AG09309 (cell line): ENCODE data around the gene EIF2AK3.
A peak's percentile ranks its signal among the peaks of the same experiment; 100 is the strongest.

Source experiments
- DNase-seq: peaks from one replicate; pipeline ENCODE4 v3.0.0-alpha.2; 2010; ENCODE audit warnings: low read depth
- H3K4me3 ChIP-seq: 2 replicates; pipeline ENCODE4 v1.5.1; 2011; ENCODE audit warnings: mild to moderate bottlenecking, low read depth, low read length, moderate library complexity; ENCODE audit not compliant: control insufficient read depth
- TF ChIP-seq, protein P1 (sequence below): IDR thresholded peaks from 2 replicates; pipeline ENCODE4 v1.5.1; 2011; ENCODE audit warnings: mild to moderate bottlenecking, low read depth, low read length, inconsistent platforms; ENCODE audit not compliant: insufficient read depth, control insufficient read depth; ENCODE audit errors: missing control alignments

Gene EIF2AK3

DNA sequence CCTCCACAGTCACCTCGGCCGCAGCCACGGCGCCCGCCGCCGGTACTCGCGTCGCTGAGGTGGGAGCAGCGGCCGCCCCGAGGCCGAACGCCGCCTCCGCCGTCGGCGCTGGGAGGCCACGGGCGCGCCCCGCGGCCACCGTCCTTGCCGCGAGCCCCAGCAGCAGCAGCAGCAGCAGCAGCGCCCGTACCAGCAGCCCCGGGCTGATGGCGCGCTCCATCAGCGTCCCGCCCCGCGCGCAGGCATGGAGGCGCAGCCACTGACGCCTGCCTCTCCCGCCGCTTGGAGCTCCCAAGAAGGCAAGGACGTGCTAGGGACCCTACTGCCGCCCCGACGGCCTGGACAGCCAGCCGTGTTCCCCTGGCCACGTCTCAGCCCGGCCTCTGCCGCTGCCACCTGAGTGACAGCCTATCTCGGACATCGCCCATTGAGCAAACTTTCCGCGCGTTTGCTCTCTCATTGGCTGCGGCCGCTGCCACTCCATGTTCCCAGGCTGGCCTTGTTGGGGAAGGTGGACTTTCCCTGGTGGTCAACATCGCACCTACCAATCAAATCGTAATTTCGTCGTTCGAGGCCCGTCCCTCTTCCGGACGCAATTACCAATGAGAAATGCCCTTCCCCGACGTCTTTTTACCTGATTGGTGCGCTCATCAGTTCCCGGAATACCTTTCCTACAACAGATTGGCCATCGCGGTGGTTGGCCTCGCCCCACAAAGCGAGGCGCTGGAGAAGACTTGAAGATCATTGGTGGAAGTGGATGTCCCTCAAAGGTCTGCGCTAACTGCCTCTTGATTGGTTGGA is at the start of gene EIF2AK3:
Gene EIF2AK3 (minus strand): TSS at position 410 of the 801 bp plus-strand sequence. CDS start 190 bp downstream, at position 220.
- peak; percentile 100 for DNase-seq
- TF ChIP-seq, protein P1, sequence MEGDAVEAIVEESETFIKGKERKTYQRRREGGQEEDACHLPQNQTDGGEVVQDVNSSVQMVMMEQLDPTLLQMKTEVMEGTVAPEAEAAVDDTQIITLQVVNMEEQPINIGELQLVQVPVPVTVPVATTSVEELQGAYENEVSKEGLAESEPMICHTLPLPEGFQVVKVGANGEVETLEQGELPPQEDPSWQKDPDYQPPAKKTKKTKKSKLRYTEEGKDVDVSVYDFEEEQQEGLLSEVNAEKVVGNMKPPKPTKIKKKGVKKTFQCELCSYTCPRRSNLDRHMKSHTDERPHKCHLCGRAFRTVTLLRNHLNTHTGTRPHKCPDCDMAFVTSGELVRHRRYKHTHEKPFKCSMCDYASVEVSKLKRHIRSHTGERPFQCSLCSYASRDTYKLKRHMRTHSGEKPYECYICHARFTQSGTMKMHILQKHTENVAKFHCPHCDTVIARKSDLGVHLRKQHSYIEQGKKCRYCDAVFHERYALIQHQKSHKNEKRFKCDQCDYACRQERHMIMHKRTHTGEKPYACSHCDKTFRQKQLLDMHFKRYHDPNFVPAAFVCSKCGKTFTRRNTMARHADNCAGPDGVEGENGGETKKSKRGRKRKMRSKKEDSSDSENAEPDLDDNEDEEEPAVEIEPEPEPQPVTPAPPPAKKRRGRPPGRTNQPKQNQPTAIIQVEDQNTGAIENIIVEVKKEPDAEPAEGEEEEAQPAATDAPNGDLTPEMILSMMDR: no peak
- H3K4me3 ChIP-seq: peak within 1 kb of the TSS; percentile 83

- H3K4me3 ChIP-seq: no peak overlapping the region
- no peak for DNase-seq
- TF ChIP-seq, protein P1: no peak
Observed at GRCh38 chr2:88673363-88673762, 46.1 kb upstream of the EIF2AK3 start.

DNA sequence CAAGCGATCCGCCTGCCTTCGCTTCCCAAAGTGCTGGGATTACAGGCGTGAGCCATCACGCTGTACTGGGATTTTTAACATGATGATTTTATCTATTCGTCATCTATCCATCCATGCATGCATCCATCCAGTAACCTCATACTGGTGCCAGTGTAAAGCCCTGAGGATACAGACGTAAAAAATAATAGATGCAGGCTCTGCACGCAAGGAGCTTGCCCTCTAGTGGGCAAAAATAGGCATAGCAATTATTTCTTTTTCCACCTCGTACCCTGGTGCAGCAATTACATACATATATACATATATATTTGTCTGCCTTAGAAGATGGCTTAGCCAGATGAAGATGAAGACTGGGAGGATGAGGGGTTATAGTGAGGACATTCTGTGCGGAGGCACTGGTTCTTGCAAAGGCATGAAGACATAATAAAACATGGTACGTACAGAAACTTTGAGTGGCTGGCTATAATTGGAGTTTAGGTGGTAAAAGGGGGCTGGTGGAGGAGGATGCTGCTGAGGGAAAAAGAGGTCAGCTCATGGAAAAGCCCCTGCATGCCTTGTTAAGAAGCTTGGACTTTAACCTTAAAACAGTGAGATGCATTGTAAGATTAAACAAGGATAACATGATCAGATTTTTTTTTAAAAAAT is 44.6 kb upstream of the EIF2AK3 start:
- TF ChIP-seq, protein P1: peak; percentile 82
- DNase-seq: no peak
- H3K4me3 ChIP-seq: no peak overlapping the region

DNA sequence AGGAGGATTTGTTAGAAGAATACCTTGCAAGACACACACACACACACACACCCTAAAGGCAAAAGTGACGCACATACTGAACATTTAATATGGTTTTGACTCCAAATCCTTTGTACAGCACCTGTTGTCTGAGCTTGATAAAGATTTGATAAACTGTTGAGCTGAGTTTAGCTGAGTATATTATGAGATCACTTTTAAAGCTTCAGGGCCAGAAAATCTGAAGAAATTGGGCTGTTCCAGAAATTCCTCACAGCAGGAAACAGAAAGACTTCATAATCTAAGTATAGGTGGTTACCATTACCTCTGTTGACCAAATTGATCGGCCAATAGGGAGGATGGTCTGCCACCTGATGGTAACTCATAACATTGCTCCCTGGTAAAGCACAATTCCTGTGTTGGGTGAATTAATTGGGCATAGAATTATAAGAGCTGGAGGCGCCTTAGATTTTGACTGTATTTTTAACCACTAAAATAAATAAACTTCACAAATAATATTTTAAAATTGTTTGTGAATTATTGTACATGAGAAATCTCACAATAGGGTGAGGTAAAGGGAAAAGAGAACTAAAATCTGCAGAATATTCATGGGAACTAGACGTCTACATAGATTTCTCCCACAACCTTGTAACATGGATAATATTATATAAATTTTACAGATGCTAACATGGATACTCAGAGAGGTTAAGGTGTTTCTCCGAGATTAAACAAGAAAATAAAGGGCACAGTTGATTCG is 42.4 kb upstream of the EIF2AK3 start:
- TF ChIP-seq, protein P1: peak; percentile 74
- no peak for DNase-seq
- H3K4me3 ChIP-seq: no peak overlapping the region

GRCh38 chr2:88668862-88669261 is 41.6 kb upstream of the EIF2AK3 start:
- TF ChIP-seq, protein P1: no peak

GRCh38 chr2:88667219-88667618 is 40.0 kb upstream of the EIF2AK3 start:
- DNase-seq: no peak
- H3K4me3 ChIP-seq: no peak overlapping the region
- TF ChIP-seq, protein P1: no peak

More at GRCh38 chr2:88668862-88669261, 41.6 kb upstream of the EIF2AK3 start:
- no peak for DNase-seq
- no peak overlapping the region for H3K4me3 ChIP-seq
